SU-DHL-6 (cell line): ENCODE measurements around the gene CHD1L.

Experiments
- H2AFZ ChIP-seq: fragments of 200-600 bp; sonication (generic); 2 replicates; pipeline ENCODE4 v1.6.1; 2014; ENCODE audit warnings: low read depth, mild to moderate bottlenecking, moderate library complexity, mixed read lengths, antibody characterized with exemption, low read length; ENCODE audit not compliant: severe bottlenecking
- H3F3A ChIP-seq: fragments of 200-600 bp; shearing (Covaris generic); 2 replicates; pipeline ENCODE4 v1.6.0; 2016; ENCODE audit warnings: antibody characterized with exemption, mild to moderate bottlenecking; ENCODE audit not compliant: insufficient read depth
- H3K27ac ChIP-seq: fragments of 200-600 bp; sonication (generic); 2 replicates; pipeline ENCODE4 v1.5.1; 2016; ENCODE audit warnings: low read depth, mild to moderate bottlenecking, low read length, moderate library complexity, mixed read lengths
- H3K27me3 ChIP-seq: fragments of 200-600 bp; sonication (generic), shearing (Covaris generic); 2 replicates; pipeline ENCODE4 v1.6.0; 2014; ENCODE audit warnings: mild to moderate bottlenecking, low read length
- H3K36me3 ChIP-seq: fragments of 200-600 bp; sonication (generic); 2 replicates; pipeline ENCODE4 v1.6.1; 2014; ENCODE audit warnings: mild to moderate bottlenecking, low read length, mixed read lengths
- H3K4me2 ChIP-seq: fragments of 300-600, 200-600 bp; shearing (Covaris generic), sonication (generic); 2 replicates; pipeline ENCODE4 v1.6.0; 2014; ENCODE audit warnings: low read length, low read depth, mild to moderate bottlenecking; ENCODE audit not compliant: poor library complexity, severe bottlenecking
- H3K4me3 ChIP-seq: fragments of 200-600 bp; sonication (generic); 2 replicates; pipeline ENCODE4 v1.5.1; 2014; ENCODE audit warnings: antibody characterized with exemption, low read length, mild to moderate bottlenecking, mixed read lengths; ENCODE audit not compliant: insufficient read depth, poor library complexity, severe bottlenecking
- H3K79me2 ChIP-seq: fragments of 200-600 bp; sonication (generic); 2 replicates; pipeline ENCODE4 v1.6.1; 2014; ENCODE audit warnings: mild to moderate bottlenecking, low read length, moderate library complexity; ENCODE audit not compliant: insufficient read depth
- H3K9ac ChIP-seq: fragments of 200-600 bp; sonication (generic); 2 replicates; pipeline ENCODE4 v1.7.0; 2014; ENCODE audit warnings: mild to moderate bottlenecking, low read length
- H3K9me2 ChIP-seq: fragments of 200-600 bp; sonication (generic); replicated peaks from 2 replicates; pipeline ENCODE4 v1.6.1; 2014; ENCODE audit warnings: low read length; ENCODE audit not compliant: insufficient read depth
- H3K9me3 ChIP-seq: fragments of 200-600 bp; sonication (generic); 2 replicates; pipeline ENCODE4 v1.6.1; 2014; ENCODE audit warnings: low read length, mixed read lengths; ENCODE audit not compliant: insufficient read depth
- H4K20me1 ChIP-seq: fragments of 200-600 bp; sonication (generic); 2 replicates; pipeline ENCODE4 v1.6.1; 2014; ENCODE audit warnings: low read depth, mild to moderate bottlenecking, antibody characterized with exemption, low read length, moderate library complexity, mixed read lengths
- EZH2phosphoT487 ChIP-seq: fragments of 200-600 bp; sonication (generic), shearing (Covaris generic); conservative IDR thresholded peaks from 2 replicates; pipeline ENCODE4 v1.6.1; 2018; ENCODE audit warnings: mild to moderate bottlenecking, antibody characterized with exemption, low read length, moderate library complexity, mixed read lengths
- TF ChIP-seq, protein P1 (sequence below): fragments of 200-600 bp; sonication (generic); IDR thresholded peaks from one replicate; pipeline ENCODE4 v1.5.1; 2017; ENCODE audit warnings: antibody characterized with exemption, mild to moderate bottlenecking, low read length, moderate library complexity; ENCODE audit not compliant: insufficient read depth, poor library complexity, severe bottlenecking

Gene CHD1L

DNA sequence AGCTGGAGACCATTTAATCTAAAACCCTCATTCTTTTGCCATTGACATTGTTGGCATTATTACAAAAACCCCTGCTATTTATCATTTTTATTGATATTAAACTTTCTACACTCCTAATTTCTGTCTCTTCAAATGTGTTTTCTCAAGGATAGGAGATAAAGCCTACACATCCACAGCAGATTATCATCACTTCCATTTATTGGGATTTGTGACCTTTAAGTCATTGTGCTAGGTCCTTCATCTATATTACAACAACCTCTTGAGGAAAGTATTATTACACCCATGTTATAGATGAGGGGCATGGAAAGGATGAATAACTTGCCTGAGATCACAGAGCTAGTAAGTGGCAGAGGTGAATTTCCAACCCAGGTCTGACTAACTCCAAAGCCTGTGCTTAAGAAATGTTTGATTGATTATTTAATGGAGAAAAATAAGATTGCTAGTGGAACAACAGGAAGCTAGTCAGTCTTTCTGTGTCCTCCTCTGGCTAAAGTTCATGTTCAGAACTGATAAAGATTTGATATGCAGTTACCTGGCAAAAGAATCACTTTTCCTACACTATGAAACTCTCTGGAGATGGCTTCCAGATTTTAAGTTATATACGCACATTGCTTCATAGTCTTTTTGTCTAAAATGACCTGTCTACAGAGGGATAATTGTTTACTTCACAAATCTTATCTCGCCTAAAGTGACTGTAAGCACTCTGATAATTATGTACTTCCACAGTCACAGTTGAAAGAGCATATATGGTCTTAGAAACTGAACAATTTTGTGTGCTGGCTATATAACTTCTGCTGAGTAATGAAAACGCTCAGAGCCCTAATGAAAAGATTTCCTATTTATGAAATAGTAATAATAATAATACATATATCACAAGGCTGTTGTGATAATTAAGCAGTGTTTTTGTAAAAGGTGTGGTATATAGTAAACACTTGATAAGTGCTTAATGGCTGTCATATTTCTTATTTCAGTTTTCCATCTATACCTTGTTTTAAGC is 32.4 kb upstream of the CHD1L start:
- Histone ChIP-seq H3K9ac (no peak overlapping the region), H4K20me1 (no peaks in the 10 kb centered on the region), H3K4me2 (no peak overlapping the region), H2AFZ (no peak overlapping the region), H3K4me3 (no peak overlapping the region), H3K9me3 (no peaks in the 10 kb centered on the region), H3K79me2 (no peaks in the 10 kb centered on the region), H3K9me2 (no peaks in the 10 kb centered on the region), H3K36me3 (no peaks in the 10 kb centered on the region), H3K27me3 (no peaks in the 10 kb centered on the region), H3K27ac (no peak overlapping the region), H3F3A (no peaks in the 10 kb centered on the region)
- TF ChIP-seq, protein P1, sequence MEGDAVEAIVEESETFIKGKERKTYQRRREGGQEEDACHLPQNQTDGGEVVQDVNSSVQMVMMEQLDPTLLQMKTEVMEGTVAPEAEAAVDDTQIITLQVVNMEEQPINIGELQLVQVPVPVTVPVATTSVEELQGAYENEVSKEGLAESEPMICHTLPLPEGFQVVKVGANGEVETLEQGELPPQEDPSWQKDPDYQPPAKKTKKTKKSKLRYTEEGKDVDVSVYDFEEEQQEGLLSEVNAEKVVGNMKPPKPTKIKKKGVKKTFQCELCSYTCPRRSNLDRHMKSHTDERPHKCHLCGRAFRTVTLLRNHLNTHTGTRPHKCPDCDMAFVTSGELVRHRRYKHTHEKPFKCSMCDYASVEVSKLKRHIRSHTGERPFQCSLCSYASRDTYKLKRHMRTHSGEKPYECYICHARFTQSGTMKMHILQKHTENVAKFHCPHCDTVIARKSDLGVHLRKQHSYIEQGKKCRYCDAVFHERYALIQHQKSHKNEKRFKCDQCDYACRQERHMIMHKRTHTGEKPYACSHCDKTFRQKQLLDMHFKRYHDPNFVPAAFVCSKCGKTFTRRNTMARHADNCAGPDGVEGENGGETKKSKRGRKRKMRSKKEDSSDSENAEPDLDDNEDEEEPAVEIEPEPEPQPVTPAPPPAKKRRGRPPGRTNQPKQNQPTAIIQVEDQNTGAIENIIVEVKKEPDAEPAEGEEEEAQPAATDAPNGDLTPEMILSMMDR: no peak
- no peak for TF ChIP-seq EZH2phosphoT487

DNA sequence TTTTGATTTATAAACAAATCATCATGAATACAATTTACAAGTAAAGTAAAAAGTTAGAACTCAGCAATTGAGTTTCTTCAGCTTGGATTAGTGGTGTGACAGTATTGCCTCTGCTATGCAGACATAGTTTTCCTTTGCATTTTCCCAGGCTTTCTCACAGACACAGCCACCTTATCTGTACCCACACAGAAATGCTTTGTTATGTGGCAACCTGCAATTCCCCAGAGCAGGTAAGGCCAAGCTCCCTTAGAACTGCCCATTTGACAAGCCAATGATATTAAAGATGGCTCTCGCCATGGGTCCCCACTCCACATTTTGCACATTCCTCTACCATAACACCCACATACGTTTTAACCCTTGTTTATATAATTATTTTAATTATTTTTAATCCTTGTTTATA is 31.5 kb upstream of the CHD1L start:
- Histone ChIP-seq H3K36me3 (no peaks in the 10 kb centered on the region), H2AFZ (no peak overlapping the region), H3F3A (no peaks in the 10 kb centered on the region), H3K27ac (no peak overlapping the region), H3K4me3 (no peak overlapping the region), H3K4me2 (no peak overlapping the region), H3K79me2 (no peaks in the 10 kb centered on the region), H3K9me2 (no peaks in the 10 kb centered on the region), H3K27me3 (no peaks in the 10 kb centered on the region), H4K20me1 (no peaks in the 10 kb centered on the region), H3K9me3 (no peaks in the 10 kb centered on the region), H3K9ac (no peak overlapping the region)
- no peak for TF ChIP-seq EZH2phosphoT487
- TF ChIP-seq, protein P1: no peak

DNA sequence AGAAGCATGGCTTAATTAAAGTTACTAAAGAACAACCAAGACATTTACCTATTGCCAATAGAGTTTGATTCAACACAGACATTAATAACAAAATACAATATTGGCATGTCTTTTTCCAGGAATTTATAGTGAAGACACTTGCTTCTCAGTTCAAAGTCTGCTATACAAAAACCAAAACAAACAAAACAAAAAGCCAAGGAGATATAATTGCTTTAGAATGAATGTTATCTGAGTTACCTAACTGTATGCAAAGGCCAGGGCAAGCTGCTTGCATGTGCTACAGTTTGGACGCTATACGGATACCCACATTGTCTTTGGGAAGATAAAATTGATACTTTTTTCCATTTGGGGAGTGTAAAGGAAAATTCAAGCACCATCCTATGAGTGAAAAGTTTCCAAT is 30.9 kb upstream of the CHD1L start:
- Histone ChIP-seq H3K27me3 (no peaks in the 10 kb centered on the region), H3K9me3 (no peaks in the 10 kb centered on the region), H3K36me3 (no peaks in the 10 kb centered on the region), H3K27ac (no peak overlapping the region), H3F3A (no peaks in the 10 kb centered on the region), H4K20me1 (no peaks in the 10 kb centered on the region), H3K9me2 (no peaks in the 10 kb centered on the region), H3K9ac (no peak overlapping the region), H3K4me2 (no peak overlapping the region), H3K79me2 (no peaks in the 10 kb centered on the region), H2AFZ (no peak overlapping the region), H3K4me3 (no peak overlapping the region)
- no peak for TF ChIP-seq EZH2phosphoT487
- TF ChIP-seq, protein P1: no peak
